DOHH2 (cell line): ENCODE measurements around the gene ACCSL.

Experiments
- EZH2phosphoT487 ChIP-seq: fragments of 200-600 bp; sonication (generic); IDR thresholded peaks from 2 replicates; pipeline ENCODE4 v1.6.1; 2017; ENCODE audit warnings: borderline replicate concordance, mild to moderate bottlenecking, antibody characterized with exemption, low read length, moderate library complexity, mixed read lengths
- TF ChIP-seq, protein P1 (sequence below): fragments of 200-600 bp; sonication (generic); IDR thresholded peaks from one replicate; pipeline ENCODE4 v1.5.1; 2014; ENCODE audit warnings: antibody characterized with exemption, mild to moderate bottlenecking, low read depth, low read length; ENCODE audit not compliant: poor library complexity, severe bottlenecking

DNA sequence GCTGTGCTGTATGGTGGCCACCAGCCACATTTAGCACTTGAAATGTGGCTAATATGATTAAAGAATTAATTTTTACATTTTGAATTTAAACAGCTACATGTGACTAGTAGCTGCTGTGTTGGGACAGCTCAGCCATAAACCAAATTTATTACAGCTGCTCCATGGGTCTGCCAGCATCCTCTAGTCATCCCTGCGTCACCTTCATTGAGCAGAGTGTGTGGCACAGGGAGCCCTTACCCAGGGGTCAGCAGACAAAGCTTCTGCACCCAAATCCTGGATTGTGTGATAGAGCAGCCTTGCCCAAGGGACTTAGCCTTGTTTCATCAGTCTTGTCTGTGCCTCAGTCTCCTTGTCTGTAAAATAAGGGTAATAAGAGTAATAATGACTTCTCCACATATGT is 19.4 kb upstream of the ACCSL start:
- TF ChIP-seq, protein P1, sequence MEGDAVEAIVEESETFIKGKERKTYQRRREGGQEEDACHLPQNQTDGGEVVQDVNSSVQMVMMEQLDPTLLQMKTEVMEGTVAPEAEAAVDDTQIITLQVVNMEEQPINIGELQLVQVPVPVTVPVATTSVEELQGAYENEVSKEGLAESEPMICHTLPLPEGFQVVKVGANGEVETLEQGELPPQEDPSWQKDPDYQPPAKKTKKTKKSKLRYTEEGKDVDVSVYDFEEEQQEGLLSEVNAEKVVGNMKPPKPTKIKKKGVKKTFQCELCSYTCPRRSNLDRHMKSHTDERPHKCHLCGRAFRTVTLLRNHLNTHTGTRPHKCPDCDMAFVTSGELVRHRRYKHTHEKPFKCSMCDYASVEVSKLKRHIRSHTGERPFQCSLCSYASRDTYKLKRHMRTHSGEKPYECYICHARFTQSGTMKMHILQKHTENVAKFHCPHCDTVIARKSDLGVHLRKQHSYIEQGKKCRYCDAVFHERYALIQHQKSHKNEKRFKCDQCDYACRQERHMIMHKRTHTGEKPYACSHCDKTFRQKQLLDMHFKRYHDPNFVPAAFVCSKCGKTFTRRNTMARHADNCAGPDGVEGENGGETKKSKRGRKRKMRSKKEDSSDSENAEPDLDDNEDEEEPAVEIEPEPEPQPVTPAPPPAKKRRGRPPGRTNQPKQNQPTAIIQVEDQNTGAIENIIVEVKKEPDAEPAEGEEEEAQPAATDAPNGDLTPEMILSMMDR = no peak
- TF ChIP-seq EZH2phosphoT487 = no peak
